A673 (cell line): ENCODE data around the gene UBE2E1. TPM values are rescaled to one million over a fixed set of nuclear protein-coding genes. Genes with fewer than 3 reads are reported as not detected.

ENCODE experiments used
- BruUV-seq: library from RNA; stranded (reverse); fragments of 400-500 nt; replicated peaks from 2 replicates; lab custom pipeline; 2021; lab: Mats Ljungman, UMichigan
- CTCF ChIA-PET: fragments of 300-600 bp; sonication (Branson Sonifier 250); formaldehyde crosslinking; loops from one replicate; lab custom pipeline; 2022; ENCODE audit warnings: antibody characterized with exemption; lab: Charles Lee
- POLR2A ChIA-PET: fragments of 300-600 bp; sonication (Branson Sonifier 250); formaldehyde crosslinking; loops from one replicate; lab custom pipeline; 2022; ENCODE audit warnings: antibody characterized with exemption; ENCODE audit not compliant: low non-redundant PET; lab: Charles Lee
- DNase-seq: peaks from one replicate; pipeline ENCODE4 v3.0.0-alpha.2; 2015; ENCODE audit warnings: low spot score
- H3K27ac ChIP-seq: fragments of 200-600 bp; sonication (generic); 2 replicates; pipeline ENCODE4 v1.5.1; 2016; ENCODE audit warnings: mixed run types, low read depth, mild to moderate bottlenecking, mixed read lengths, antibody characterized with exemption, low read length; ENCODE audit not compliant: poor library complexity, severe bottlenecking
- H3K27me3 ChIP-seq: fragments of 200-600 bp; sonication (generic); replicated peaks from 2 replicates; pipeline ENCODE4 v1.6.1; 2017; ENCODE audit warnings: mixed run types, low read depth, mild to moderate bottlenecking, mixed read lengths, antibody characterized with exemption, low read length; ENCODE audit not compliant: insufficient read depth, poor library complexity
- H3K36me3 ChIP-seq: fragments of 200-600 bp; sonication (generic); 2 replicates; pipeline ENCODE4 v1.6.1; 2016; ENCODE audit warnings: mixed run types, mild to moderate bottlenecking, mixed read lengths, antibody characterized with exemption, low read length; ENCODE audit not compliant: insufficient read depth, poor library complexity, severe bottlenecking
- H3K4me1 ChIP-seq: fragments of 200-600 bp; sonication (generic); 2 replicates; pipeline ENCODE4 v1.6.1; 2017; ENCODE audit warnings: mixed run types, mild to moderate bottlenecking, mixed read lengths, antibody characterized with exemption, low read length; ENCODE audit not compliant: insufficient read depth, poor library complexity, severe bottlenecking
- H3K4me3 ChIP-seq: fragments of 200-600 bp; sonication (generic); 2 replicates; pipeline ENCODE4 v1.5.1; 2016; ENCODE audit warnings: low read depth, mixed run types, mild to moderate bottlenecking, mixed read lengths, low read length; ENCODE audit not compliant: poor library complexity, severe bottlenecking
- H3K9me3 ChIP-seq: fragments of 200-600 bp; sonication (generic); 2 replicates; pipeline ENCODE4 v1.6.1; 2016; ENCODE audit warnings: mixed run types, low read depth, mild to moderate bottlenecking, mixed read lengths, antibody characterized with exemption, low read length; ENCODE audit not compliant: poor library complexity, severe bottlenecking
- EZH2 ChIP-seq: fragments of 200-600 bp; sonication (generic); IDR thresholded peaks from 2 replicates; pipeline ENCODE4 v1.6.1; 2017; ENCODE audit warnings: borderline replicate concordance, low read depth, mild to moderate bottlenecking, mixed read lengths, antibody characterized with exemption, low read length; ENCODE audit not compliant: poor library complexity, severe bottlenecking
- intact Hi-C: fragments of 100-400 bp; cut with micrococcal nuclease; formaldehyde crosslinking; loops from one replicate; pipeline ENCODE4 v1.10.0; 2022; ENCODE audit not compliant: unreplicated experiment
- total RNA-seq: library from RNA; stranded (reverse); gene quantifications from 2 replicates; pipeline ENCODE4 v1.2.3, GENCODE V29; 2021
- TF ChIP-seq, protein P1 (sequence below): fragments of 300-800, 200-600 bp; sonication (generic); conservative IDR thresholded peaks from 2 replicates; pipeline ENCODE4 v1.5.1; 2017; ENCODE audit warnings: low read depth, mild to moderate bottlenecking, antibody characterized with exemption, low read length, moderate library complexity, mixed read lengths

UBE2E1 gene
- total RNA-seq, 1 experiment from 2014 or later: 144 TPM

DNA sequence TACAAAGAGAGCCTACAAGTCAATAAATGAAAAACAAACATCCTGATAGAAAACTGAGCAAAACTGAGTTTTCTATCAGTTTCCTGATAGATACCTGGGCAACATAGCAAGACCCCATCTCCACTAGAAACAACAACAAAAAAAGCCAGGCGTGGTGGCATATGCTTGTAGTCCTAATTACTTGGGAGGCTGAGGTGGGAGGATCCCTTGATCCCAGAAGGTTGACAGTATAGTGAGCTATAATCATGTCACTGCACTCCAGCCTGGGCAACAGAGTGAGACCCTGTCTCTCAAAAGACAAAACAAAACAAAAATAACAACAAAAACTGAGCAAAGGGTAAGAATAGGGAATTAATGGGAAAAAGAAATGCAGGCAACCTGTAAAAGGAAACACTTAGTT is 23.9 kb upstream of the UBE2E1 start:
- no peak for TF ChIP-seq EZH2
- TF ChIP-seq, protein P1, sequence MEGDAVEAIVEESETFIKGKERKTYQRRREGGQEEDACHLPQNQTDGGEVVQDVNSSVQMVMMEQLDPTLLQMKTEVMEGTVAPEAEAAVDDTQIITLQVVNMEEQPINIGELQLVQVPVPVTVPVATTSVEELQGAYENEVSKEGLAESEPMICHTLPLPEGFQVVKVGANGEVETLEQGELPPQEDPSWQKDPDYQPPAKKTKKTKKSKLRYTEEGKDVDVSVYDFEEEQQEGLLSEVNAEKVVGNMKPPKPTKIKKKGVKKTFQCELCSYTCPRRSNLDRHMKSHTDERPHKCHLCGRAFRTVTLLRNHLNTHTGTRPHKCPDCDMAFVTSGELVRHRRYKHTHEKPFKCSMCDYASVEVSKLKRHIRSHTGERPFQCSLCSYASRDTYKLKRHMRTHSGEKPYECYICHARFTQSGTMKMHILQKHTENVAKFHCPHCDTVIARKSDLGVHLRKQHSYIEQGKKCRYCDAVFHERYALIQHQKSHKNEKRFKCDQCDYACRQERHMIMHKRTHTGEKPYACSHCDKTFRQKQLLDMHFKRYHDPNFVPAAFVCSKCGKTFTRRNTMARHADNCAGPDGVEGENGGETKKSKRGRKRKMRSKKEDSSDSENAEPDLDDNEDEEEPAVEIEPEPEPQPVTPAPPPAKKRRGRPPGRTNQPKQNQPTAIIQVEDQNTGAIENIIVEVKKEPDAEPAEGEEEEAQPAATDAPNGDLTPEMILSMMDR: no peak
- H3K27me3 ChIP-seq: peaks cover 11% of the 10 kb centered on the region
- H3K4me1 ChIP-seq: no peaks in the 10 kb centered on the region
- no peak overlapping the region for H3K4me3 ChIP-seq
- no TSS peak for BruUV-seq
- no peak for DNase-seq
- no peak overlapping the region for H3K27ac ChIP-seq
- POLR2A ChIA-PET: no interaction called here
- CTCF ChIA-PET: no interaction called here
- intact Hi-C loops: no loop called here
- H3K36me3 ChIP-seq: no peaks in the 10 kb centered on the region
- no peaks in the 10 kb centered on the region for H3K9me3 ChIP-seq

DNA sequence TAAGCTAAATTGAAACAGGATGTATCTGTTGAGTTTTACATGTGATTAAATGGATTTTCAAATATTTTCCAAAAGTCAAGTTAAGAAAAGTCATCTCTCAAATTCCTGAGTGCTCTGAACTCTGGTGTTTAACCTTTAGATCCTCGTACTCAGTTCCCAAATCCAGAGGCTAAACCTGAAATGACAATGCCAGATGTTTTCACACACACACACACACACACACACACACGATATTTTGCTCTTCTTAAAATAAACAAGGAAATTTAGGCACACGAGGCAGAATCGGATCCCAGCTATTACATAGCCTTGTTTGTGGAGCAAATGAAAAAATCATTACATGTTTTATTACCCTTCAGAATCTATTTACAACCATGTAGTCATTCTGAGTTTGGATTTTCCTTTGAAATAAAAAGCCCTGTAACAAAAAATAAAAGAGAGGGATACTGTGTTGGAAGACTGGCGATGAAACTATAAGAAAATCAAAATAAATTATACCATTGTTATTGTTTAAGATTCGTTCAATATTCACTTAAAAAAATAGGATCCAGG is 20.6 kb upstream of the UBE2E1 start:
- no TSS peak for BruUV-seq
- Histone ChIP-seq H3K27me3 (peaks cover 11% of the 10 kb centered on the region), H3K27ac (no peak overlapping the region), H3K4me3 (no peak overlapping the region), H3K36me3 (no peaks in the 10 kb centered on the region), H3K4me1 (no peaks in the 10 kb centered on the region), H3K9me3 (no peaks in the 10 kb centered on the region)
- ChIA-PET POLR2A (no interaction called here), CTCF (no interaction called here)
- no peak for DNase-seq
- intact Hi-C loops: no loop called here
- TF ChIP-seq EZH2: no peak
- TF ChIP-seq, protein P1: no peak

DNA sequence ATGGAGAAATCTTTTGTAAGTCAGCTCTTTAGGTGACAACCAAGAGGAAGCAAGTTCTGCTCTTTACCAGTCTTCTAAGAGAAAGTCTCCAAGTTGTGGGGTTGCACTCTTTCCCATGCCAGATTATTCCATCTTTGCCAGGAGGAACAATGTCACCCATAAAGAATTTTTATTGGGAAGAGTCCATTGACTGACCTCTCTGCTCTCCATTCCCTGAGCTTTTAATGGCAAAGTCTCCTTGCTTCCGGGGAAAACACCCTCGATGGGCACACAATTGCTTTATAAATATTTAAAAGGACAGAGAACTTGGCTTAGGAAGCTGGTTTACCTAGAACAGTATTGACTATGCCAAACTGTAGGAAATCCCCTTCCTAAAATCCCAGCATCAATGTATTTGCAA is 19.9 kb upstream of the UBE2E1 start:
- BruUV-seq: no TSS peak
- ChIA-PET POLR2A (no interaction called here), CTCF (no interaction called here)
- H3K4me3 ChIP-seq: no peak overlapping the region
- TF ChIP-seq EZH2: no peak
- TF ChIP-seq, protein P1: no peak
- H3K4me1 ChIP-seq: no peaks in the 10 kb centered on the region
- no peak overlapping the region for H3K27ac ChIP-seq
- no peaks in the 10 kb centered on the region for H3K36me3 ChIP-seq
- intact Hi-C loops: no loop called here
- H3K9me3 ChIP-seq: no peaks in the 10 kb centered on the region
- H3K27me3 ChIP-seq: peaks cover 11% of the 10 kb centered on the region
- DNase-seq: no peak
